ENCODE data around the gene CENPL.
"Not testable (repeated sequence)": the region's sequence is repeated elsewhere in the genome, so short reads cannot be mapped to it uniquely, and the experiment has no call there.

The CENPL gene

GRCh38 chr1:173771560-173771959 lies 53.1 kb downstream of the CENPL start:
- Mint-ChIP-seq H3K36me3 (ENCODE audit: insufficient read depth) (peaks cover 17% of the 10 kb centered on the region), H3K4me1 (peaks cover 24% of the 10 kb centered on the region), H3K27me3 (no peaks in the 10 kb centered on the region), H3K4me3 (no peak overlapping the region), H3K9me3 (no peaks in the 10 kb centered on the region), H3K27ac (ENCODE audit: low read depth) (no peak overlapping the region)
- ATAC-seq (replicated peaks; ENCODE audit: extremely low read depth, poor library complexity, severe bottlenecking) (no peak), DNase-seq (ENCODE audit: low spot score in 2 of 2) (no peak)

GRCh38 chr1:173770330-173770729 lies 54.4 kb downstream of the CENPL start:
- Mint-ChIP-seq H3K36me3 (ENCODE audit: insufficient read depth) (peaks cover 20% of the 10 kb centered on the region), H3K27ac (ENCODE audit: low read depth) (peak overlapping the region; percentile 92), H3K4me1 (peaks cover 21% of the 10 kb centered on the region)
- H3K9me3 Mint-ChIP-seq; ATAC-seq (replicated peaks; ENCODE audit: extremely low read depth, poor library complexity, severe bottlenecking); H3K27me3 Mint-ChIP-seq; DNase-seq (ENCODE audit: low spot score in 2 of 2); H3K4me3 Mint-ChIP-seq: not testable (repeated sequence)

- ATAC-seq (replicated peaks; ENCODE audit: extremely low read depth, poor library complexity, severe bottlenecking): no peak
These were observed 55.9 kb downstream of the CENPL start for GRCh38 chr1:173768827-173769226.

GRCh38 chr1:173768206-173768605 lies 56.5 kb downstream of the CENPL start:
- Mint-ChIP-seq H3K36me3 (ENCODE audit: insufficient read depth) (peaks cover 9% of the 10 kb centered on the region), H3K27ac (ENCODE audit: low read depth) (no peak overlapping the region), H3K27me3 (no peaks in the 10 kb centered on the region), H3K4me1 (peaks cover 17% of the 10 kb centered on the region), H3K9me3 (peaks cover 7% of the 10 kb centered on the region), H3K4me3 (no peak overlapping the region)
- no peak for ATAC-seq (replicated peaks; ENCODE audit: extremely low read depth, poor library complexity, severe bottlenecking)
- no peak for DNase-seq (ENCODE audit: low spot score in 2 of 2)

More at GRCh38 chr1:173768827-173769226, 55.9 kb downstream of the CENPL start:
- no peak overlapping the region for H3K4me3 Mint-ChIP-seq
- H3K27ac Mint-ChIP-seq (ENCODE audit: low read depth): no peak overlapping the region
- peaks cover 10% of the 10 kb centered on the region for H3K36me3 Mint-ChIP-seq (ENCODE audit: insufficient read depth)
- peaks cover 17% of the 10 kb centered on the region for H3K4me1 Mint-ChIP-seq
- DNase-seq (ENCODE audit: low spot score in 2 of 2): no peak
- H3K27me3 Mint-ChIP-seq: no peaks in the 10 kb centered on the region
- H3K9me3 Mint-ChIP-seq: peaks cover 7% of the 10 kb centered on the region

- H3K4me3 Mint-ChIP-seq; H3K27ac Mint-ChIP-seq (ENCODE audit: low read depth); H3K27me3 Mint-ChIP-seq; ATAC-seq (replicated peaks; ENCODE audit: extremely low read depth, poor library complexity, severe bottlenecking); DNase-seq (ENCODE audit: low spot score in 2 of 2): not testable (repeated sequence)
- Mint-ChIP-seq H3K9me3 (peaks cover 14% of the 10 kb centered on the region), H3K36me3 (ENCODE audit: insufficient read depth) (peaks cover 15% of the 10 kb centered on the region), H3K4me1 (peaks cover 19% of the 10 kb centered on the region)
These were observed 60.4 kb downstream of the CENPL start for GRCh38 chr1:173764331-173764730.

GRCh38 chr1:173758980-173759379 lies 65.7 kb downstream of the CENPL start:
- Mint-ChIP-seq H3K9me3 (peaks cover 8% of the 10 kb centered on the region), H3K4me1 (peaks cover 9% of the 10 kb centered on the region), H3K4me3 (no peak overlapping the region), H3K27ac (ENCODE audit: low read depth) (no peak overlapping the region), H3K36me3 (ENCODE audit: insufficient read depth) (peaks cover 43% of the 10 kb centered on the region), H3K27me3 (no peaks in the 10 kb centered on the region)
- no peak for ATAC-seq (replicated peaks; ENCODE audit: extremely low read depth, poor library complexity, severe bottlenecking)
- no peak for DNase-seq (ENCODE audit: low spot score in 2 of 2)

- Mint-ChIP-seq H3K27ac (ENCODE audit: low read depth) (peak overlapping the region; percentile 55), H3K4me1 (peaks cover 9% of the 10 kb centered on the region), H3K4me3 (no peak overlapping the region), H3K36me3 (ENCODE audit: insufficient read depth) (peaks cover 51% of the 10 kb centered on the region), H3K27me3 (no peaks in the 10 kb centered on the region), H3K9me3 (peaks cover 7% of the 10 kb centered on the region)
- ATAC-seq (replicated peaks; ENCODE audit: extremely low read depth, poor library complexity, severe bottlenecking): no peak
- no peak for DNase-seq (ENCODE audit: low spot score in 2 of 2)
These were observed 66.6 kb downstream of the CENPL start for GRCh38 chr1:173758110-173758509.

GRCh38 chr1:173757666-173758065 lies 67.0 kb downstream of the CENPL start:
- H3K27ac Mint-ChIP-seq (ENCODE audit: low read depth): peak overlapping the region; percentile 55

GRCh38 chr1:173753830-173754229 lies 70.9 kb downstream of the CENPL start:
- H3K4me1 Mint-ChIP-seq: peaks cover 5% of the 10 kb centered on the region
- ATAC-seq (replicated peaks; ENCODE audit: extremely low read depth, poor library complexity, severe bottlenecking): no peak
- no peak overlapping the region for H3K4me3 Mint-ChIP-seq
- DNase-seq (ENCODE audit: low spot score in 2 of 2): no peak
- H3K9me3 Mint-ChIP-seq: no peaks in the 10 kb centered on the region
- no peaks in the 10 kb centered on the region for H3K27me3 Mint-ChIP-seq
- no peak overlapping the region for H3K27ac Mint-ChIP-seq (ENCODE audit: low read depth)
- peaks cover 53% of the 10 kb centered on the region for H3K36me3 Mint-ChIP-seq (ENCODE audit: insufficient read depth)

More at GRCh38 chr1:173757666-173758065, 67.0 kb downstream of the CENPL start:
- H3K9me3 Mint-ChIP-seq: peaks cover 7% of the 10 kb centered on the region
- DNase-seq (ENCODE audit: low spot score in 2 of 2): no peak
- H3K27me3 Mint-ChIP-seq: no peaks in the 10 kb centered on the region
- peaks cover 9% of the 10 kb centered on the region for H3K4me1 Mint-ChIP-seq
- peaks cover 54% of the 10 kb centered on the region for H3K36me3 Mint-ChIP-seq (ENCODE audit: insufficient read depth)
- ATAC-seq (replicated peaks; ENCODE audit: extremely low read depth, poor library complexity, severe bottlenecking): no peak
- H3K4me3 Mint-ChIP-seq: no peak overlapping the region

Data from central memory CD8-positive, alpha-beta T cell (primary cell).